ENCODE measurements around the gene SLC25A51. TPM values are rescaled to one million over a fixed set of nuclear protein-coding genes. Genes with fewer than 3 reads are reported as not detected.
A peak's percentile ranks its signal among the peaks of the same experiment; 100 is the strongest.

SLC25A51 gene
- total RNA-seq, 1 experiment from 2014 or later: 40.8 TPM

GRCh38 chr9:37840560-37841194 lies 63.2 kb downstream of the SLC25A51 start:
- no peak for TF ChIP-seq CTCF (conservative IDR thresholded peaks at IDR 0.05; ENCODE audit: low read depth, low read length)
- no peak for TF ChIP-seq EZH2 (IDR thresholded peaks at IDR 0.05; ENCODE audit: borderline replicate concordance, low read depth, low read length, poor library complexity, severe bottlenecking)
- peak; percentile 9 for DNase-seq (ENCODE audit: low spot score)

GRCh38 chr9:37839496-37840461 lies 64.1 kb downstream of the SLC25A51 start:
- ChIA-PET POLR2A (ENCODE audit: low non-redundant PET) (no interaction called here), CTCF (interaction anchor here (0.6 kb wide), 1 partner anchor 26 kb away, joined by 3 read pairs; no protein-coding TSS in a partner anchor)
- peaks cover 4% of the 10 kb centered on the region for H3K36me3 ChIP-seq (ENCODE audit: insufficient read depth, low read length, poor library complexity, severe bottlenecking)
- intact Hi-C loops (cut with micrococcal nuclease; ENCODE audit: unreplicated experiment): loop anchor here (10.0 kb wide), 1 partner anchor 65 kb away; the partner anchor contains the start of gene SLC25A51
- BruUV-seq (replicated peaks): no TSS peak
- H3K9me3 ChIP-seq (ENCODE audit: low read depth, low read length, poor library complexity, severe bottlenecking): no peaks in the 10 kb centered on the region
- no peak overlapping the region for H3K4me3 ChIP-seq (ENCODE audit: low read depth, low read length, poor library complexity, severe bottlenecking)
- no peaks in the 10 kb centered on the region for H3K4me1 ChIP-seq (ENCODE audit: insufficient read depth, low read length, poor library complexity, severe bottlenecking)
- TF ChIP-seq EZH2 (IDR thresholded peaks at IDR 0.05; ENCODE audit: borderline replicate concordance, low read depth, low read length, poor library complexity, severe bottlenecking) (no peak), CTCF (conservative IDR thresholded peaks at IDR 0.05; ENCODE audit: low read depth, low read length) (no peak)
- peak; percentile 6 for DNase-seq (ENCODE audit: low spot score)
- peak overlapping the region; percentile 37 for H3K27ac ChIP-seq (ENCODE audit: low read depth, low read length, poor library complexity, severe bottlenecking)
- no peaks in the 10 kb centered on the region for H3K27me3 ChIP-seq (replicated peaks; ENCODE audit: insufficient read depth, low read depth, low read length, poor library complexity)

More at GRCh38 chr9:37840560-37841194, 63.2 kb downstream of the SLC25A51 start:
- Histone ChIP-seq H3K36me3 (ENCODE audit: insufficient read depth, low read length, poor library complexity, severe bottlenecking) (peaks cover 4% of the 10 kb centered on the region), H3K27me3 (replicated peaks; ENCODE audit: insufficient read depth, low read depth, low read length, poor library complexity) (no peaks in the 10 kb centered on the region), H3K4me1 (ENCODE audit: insufficient read depth, low read length, poor library complexity, severe bottlenecking) (no peaks in the 10 kb centered on the region), H3K9me3 (ENCODE audit: low read depth, low read length, poor library complexity, severe bottlenecking) (no peaks in the 10 kb centered on the region), H3K27ac (ENCODE audit: low read depth, low read length, poor library complexity, severe bottlenecking) (no peak overlapping the region), H3K4me3 (ENCODE audit: low read depth, low read length, poor library complexity, severe bottlenecking) (no peak overlapping the region)
- intact Hi-C loops (cut with micrococcal nuclease; ENCODE audit: unreplicated experiment): loop anchor here (10.0 kb wide), 1 partner anchor 64 kb away; the partner anchor contains the start of gene SLC25A51
- CTCF ChIA-PET: no interaction called here
- POLR2A ChIA-PET (ENCODE audit: low non-redundant PET): no interaction called here
- BruUV-seq (replicated peaks): no TSS peak

Other genes starting within 250 kb of the SLC25A51 start
- gene TRMT10B, start 150.3 kb downstream of the SLC25A51 start, total RNA-seq (2021): 7.8 and 8.0 TPM in 2 replicates
- 71.9 and 89.6 TPM in 2 replicates for gene EXOSC3, start 119.1 kb downstream of the SLC25A51 start, total RNA-seq (2021)
- gene DCAF10, start 103.3 kb downstream of the SLC25A51 start, total RNA-seq (2021): 24.0 and 29.9 TPM in 2 replicates
- gene SHB, start 165.1 kb upstream of the SLC25A51 start, total RNA-seq (2021): 14.7 and 20.7 TPM in 2 replicates

Measured in A673 (cell line).